HG03175 (cell line): Measurements from ENCODE around the gene URM1.

ENCODE experiments used
- ATAC-seq: cut with Tn5 transposase; IDR thresholded peaks from one replicate; pipeline ENCODE4 v1.9.1; 2021; ENCODE audit warnings: mild to moderate bottlenecking, moderate library complexity; ENCODE audit not compliant: unreplicated experiment

Gene URM1

DNA sequence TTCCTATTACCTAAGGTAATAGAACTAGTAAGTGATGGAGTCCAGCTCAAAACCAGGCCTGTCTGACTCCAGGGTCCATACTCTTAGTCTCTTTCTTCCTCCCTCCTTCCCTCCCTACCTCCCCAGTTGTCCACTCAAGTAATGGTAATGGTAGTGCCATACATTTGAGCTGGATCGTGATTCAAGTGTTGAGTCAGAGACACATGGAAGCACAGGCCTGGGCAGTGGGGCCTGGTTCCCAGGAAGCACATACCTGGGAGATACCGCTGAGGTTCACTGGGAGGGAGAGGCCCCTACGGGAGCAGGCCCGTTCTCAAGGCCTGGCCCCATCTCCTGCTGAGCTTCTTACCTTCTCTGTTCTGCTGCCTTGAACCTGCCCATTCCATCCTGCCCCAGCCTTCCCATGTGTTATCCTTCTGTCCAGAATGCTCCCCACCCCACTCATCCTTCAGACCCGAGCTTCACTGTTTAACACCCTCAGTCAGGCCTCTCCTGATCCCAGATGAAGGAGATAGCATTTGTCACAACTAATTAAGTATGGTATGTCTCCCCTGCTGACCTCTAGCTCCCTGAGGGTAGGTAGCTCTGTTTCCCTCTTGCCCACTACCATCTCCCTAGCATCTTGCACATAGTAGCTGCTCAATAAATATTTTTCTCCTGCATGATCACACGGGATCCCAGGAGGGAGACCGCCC is 13.8 kb downstream of the URM1 start:
- no peak for ATAC-seq

DNA sequence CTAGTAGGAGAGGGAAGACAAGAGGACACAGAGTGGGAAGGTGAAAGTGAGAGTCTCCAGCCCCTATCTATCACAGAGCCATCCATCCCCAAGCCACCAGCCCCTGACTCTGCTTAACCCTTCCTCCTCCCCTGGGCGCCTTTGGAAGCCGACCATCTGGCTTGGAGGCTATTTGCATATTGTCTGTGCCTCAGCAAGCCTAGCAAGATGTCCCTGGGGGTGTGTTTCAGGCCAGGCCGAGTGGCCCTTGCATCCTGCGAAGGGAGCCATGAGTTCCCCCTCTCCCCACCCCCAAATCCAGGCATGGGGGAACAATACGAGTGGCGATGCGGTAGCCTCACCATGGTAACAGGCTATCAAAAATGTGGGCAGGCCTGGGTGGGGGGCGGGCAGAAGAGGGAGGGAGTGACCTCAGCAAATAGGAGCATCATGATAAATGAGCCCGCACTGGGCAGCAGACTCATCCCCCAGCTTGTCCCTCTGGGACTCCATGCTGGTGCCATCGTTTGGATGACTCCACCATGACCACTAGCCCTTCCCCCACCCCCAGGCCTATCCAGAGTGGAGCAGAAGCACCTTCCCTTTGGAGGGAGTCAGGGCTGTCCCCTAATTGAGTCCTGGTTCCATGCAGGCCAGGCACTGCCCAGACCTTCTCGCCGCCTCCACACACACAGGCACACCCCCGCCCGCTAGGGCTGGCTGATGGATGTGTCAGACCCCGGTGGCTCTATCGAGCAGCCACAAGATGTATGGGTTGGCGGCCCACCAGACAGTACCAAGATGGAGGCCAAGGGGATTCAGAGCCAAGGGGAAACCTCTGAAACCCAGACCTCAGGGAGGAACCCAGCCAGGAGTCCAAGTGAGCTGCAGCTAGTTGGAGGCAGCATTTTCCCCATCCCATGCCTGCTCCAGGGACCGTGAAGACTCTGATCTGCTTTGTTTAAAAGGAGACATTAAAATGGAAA is 14.6 kb downstream of the URM1 start:
- no peak for ATAC-seq

DNA sequence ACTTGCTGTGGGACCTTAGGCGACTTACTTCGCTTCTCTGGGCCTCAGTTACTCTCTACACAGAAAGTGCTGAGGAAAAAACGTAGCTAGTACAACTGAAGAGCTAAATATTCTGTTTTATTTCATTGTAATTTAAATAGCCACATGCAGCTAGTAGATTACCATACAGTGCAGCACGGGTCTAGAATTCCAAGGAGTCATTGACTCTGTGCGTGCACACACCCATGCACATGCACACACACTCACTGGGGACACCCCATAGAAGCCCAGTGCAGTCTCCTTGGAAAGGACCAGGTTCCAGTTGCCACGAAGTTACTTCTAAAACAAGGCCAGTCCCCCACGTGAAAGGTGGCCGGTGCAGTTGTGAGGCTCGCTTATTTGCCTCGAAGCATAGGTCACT is 17.0 kb downstream of the URM1 start:
- no peak for ATAC-seq

DNA sequence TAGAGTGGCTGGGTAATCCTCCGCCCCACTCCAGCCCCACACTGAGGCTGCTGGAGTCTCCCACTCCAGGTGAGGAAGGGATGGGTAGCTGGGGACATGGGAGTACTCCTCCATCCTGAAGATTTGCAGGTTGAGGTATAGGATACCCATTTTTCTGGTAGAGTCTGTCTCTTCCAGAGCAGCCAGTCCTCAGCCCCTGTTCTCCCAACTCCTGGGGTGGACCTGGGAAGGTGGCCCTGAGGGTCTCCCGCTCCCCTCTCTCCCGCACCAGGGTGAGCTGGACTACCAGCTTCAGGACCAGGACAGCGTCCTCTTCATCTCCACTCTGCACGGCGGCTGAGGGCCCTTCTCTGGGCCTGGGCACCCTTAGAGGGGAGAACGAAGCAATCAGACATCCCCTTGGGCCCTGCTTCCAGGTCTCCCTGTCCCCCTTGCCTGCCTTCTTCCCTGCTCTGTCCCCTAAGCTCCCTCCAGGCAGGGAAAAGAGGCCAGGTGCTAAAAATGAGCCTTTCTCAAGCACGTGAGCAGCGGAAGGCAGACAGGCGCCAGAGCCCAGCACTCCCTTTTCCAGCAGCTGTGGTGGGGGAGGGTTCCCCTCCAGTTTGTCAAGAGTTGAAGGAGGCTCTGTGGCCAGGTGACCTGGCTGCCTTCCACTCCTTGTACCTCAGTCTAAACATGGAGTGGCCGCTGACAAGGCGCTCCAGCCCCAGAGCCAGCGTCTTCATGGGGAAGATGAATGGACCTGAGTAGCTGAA is 18.4 kb downstream of the URM1 start:
- no peak for ATAC-seq

DNA sequence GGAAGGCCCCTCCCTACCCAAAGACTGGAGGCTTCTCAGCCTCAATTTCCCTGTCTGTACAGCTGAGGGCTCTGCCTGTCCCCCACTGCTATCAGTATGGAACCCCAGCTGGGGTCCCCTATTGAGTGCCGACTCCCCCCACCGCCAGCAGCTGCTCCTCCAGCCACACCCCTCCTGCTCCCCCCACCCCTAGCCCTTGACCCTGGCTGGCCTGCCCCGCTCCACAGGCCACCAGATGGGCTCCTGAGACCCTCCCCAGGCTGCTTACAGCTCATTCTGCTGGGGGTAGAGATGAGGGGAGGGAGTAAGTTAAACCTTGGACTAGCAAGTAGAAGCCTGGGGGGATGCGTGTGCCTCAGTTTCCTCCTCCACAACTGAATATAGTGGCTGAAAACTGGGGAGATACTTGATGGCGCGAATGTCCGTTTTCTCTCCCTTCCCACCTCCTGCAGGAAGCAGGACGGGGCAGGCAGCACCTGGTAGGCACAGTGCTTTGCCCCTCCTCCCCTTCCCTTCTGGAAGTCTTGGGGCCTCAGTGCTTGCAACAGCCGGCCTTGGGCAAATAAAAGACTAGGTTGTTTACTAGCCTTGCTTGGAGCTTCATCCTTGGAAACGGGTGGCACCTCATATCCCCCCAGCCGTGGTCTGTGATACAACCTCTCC is 19.1 kb downstream of the URM1 start:
- no peak for ATAC-seq

DNA sequence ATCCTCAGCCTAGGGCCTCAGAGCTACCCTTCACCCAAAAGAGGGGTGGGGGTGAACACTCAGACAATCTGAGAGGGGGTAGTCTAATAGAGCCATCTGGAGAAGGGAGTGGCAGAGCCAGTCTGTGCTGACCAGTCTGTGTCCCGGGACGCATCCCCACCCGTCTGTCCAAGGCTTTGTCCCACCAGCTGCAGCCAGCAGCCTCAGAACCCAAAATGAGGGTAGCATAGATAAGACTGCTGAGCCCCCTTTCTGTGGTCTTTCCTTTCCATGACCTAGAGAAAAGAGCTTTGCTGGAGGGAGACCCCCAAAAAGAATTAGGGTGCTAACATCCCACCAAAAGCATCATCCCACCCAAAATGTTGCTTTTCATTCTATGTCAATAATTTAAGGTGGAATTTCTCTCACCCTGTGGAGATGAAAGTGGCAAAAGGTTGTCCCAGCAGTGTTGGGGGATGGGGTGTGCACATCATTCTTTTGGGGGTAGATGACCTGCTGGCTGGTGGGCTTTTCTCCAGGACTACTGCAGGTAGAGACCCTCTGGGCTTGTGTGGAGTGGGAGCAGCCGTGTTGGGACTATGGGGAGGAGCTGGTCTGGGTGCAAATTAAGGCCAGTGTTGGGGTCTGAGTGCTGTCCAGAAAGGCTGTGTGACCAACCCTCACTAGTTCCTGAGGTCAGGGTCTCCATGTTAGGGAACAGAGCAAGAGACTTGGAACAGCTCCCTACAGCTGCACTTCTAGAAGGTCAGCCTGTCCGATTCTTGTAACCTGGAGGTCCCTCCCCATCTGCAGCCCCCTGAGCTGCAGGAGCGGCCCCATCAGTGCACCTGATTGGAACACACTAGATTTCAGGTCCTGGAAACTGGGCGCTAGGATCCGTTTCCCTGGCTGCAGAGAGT is 19.9 kb downstream of the URM1 start:
- ATAC-seq: no peak

DNA sequence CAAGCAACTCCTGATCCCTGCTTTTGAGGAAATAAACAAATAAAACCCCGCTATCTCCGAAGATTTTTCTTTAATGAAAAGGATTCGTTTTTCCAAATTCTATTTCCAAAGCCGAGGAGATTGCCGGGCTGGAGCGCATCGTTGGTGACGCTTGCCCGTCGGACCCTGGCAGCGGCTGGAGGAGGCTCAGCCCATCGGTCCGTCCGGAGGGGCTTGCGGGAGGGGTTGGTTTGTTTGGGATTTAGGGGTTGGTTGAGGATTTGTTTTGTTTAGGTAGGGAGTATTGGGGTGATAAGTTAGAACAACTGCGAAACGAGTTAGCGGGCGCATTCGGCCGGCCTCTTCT is 20.8 kb downstream of the URM1 start:
- ATAC-seq: no peak

DNA sequence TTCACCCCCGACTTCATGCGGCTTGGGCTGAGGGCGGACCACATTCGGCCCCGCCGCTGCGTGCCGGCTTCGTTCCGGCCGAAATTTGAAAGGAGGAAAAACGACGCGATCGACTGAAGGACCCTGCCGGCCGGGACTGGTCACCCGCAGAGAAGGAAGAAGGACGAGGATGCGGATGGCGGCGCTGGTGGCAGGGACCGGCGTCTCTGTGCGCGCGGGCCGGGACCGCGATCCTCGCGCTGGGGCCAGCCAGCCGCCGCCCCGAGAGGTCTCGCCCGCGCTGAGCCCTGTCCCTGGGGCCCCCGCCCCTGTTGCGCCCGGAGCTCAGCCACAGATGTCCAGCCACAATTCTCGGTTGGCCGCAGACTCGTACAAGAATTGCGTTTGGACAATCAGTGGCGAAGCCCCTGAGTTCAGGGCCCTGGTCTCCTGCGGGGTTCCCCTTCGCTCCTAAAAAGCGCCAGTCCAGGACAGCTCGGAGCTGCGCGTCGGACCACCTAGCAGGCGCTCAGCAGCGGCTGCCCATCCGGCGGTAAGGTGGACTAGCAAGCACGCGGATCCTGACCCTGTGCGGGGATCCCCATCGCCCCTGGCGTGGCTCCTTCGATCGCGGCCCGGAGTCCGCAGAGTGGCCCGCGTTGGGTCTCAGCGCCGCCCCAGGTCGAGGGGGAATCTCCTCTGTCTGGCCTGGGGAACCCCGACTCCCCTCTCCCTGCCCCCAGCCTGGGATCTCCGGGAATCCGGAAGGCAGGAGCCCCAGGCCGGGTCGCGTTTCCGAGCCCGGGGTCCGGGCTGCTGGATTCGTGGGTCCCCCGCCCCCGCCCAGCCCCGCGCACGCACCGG is 21.3 kb downstream of the URM1 start:
- ATAC-seq: no peak

DNA sequence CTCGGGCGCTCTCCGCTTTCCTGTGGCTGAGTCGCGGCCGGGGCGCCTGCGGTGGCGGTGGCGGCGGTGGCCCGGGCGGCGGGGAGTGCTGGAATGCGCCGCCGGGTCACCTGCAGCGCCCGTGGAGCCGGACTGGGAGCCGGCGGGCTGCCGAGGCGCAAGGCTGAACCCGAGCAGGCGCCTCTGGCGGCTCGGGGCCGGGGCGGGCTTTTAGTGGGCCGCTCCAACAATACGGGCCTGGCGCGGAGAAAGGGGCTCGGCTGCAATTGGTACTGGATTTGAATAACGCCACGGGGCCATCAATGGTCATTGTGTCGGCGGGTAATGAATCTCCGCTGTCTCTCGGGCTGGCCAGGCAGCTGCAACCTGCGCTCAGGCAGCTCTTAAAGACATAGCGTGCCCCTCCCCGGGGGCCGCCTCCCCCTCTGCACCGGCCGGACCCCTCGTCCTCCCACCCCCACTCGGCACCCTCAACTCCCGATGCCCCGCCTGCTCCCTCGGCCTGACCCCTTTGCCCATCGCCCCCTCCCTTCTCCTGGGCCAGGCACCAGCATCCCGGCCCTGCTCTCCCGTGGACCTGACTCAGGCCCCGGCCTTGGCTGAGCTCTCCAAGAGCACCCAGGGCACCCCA is 22.1 kb downstream of the URM1 start:
- no peak for ATAC-seq

DNA sequence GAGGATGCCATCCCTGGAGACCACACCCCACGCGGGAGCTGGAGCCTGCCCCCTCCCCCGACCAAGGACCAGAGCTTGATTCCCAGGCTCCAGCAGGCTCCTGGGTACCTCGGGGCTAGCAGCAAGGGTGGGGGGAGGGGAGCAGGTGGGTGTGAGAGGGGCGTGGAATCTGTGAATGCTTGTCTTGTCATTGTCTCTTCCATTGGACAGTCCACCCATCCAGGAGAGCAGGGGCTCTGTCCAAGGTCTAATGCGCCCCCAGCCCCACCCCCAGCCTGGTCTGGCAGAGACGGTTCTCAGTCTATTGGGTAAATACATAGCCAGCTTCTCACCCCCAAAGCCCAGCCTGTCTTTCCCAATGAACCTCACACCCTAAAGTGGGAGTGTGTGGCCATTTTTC is 22.8 kb downstream of the URM1 start:
- ATAC-seq: no peak

DNA sequence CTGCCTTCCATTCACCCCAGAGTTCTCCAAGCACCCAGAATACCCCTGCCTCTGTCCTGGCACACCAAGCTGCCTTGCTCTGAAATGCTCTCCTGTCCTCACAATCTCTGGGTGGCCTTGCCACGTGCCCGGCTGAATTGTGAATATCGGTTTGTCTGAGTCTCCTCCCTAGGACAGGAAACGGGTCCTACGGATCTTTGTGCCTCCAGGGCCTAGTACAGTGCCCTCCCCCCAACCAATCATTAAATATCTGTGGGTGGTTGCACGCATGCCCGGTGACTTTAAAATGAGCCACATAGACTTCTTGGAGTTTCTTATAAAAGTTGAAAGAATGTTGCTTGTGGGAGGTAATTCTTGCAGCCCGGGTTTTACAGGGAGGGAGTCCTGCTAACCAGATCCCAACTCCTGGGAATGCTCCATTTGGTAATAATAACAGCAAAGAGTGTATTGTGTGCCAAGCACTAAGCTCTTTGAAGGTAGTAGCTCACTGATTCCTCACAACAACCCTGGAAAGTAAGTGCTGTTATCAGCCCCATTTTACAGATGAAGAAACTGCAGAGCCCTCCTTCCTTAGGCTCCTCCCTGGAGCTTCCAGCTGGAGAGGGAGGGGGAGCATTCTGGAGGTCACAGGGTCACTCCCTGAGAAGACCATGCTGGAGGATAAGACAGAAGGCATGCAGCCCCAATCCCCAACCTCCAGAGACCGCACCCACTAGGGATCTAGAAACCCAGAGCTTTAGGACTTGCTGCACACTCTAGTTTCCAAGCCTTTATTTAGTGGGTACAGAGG is 23.4 kb downstream of the URM1 start:
- no peak for ATAC-seq

DNA sequence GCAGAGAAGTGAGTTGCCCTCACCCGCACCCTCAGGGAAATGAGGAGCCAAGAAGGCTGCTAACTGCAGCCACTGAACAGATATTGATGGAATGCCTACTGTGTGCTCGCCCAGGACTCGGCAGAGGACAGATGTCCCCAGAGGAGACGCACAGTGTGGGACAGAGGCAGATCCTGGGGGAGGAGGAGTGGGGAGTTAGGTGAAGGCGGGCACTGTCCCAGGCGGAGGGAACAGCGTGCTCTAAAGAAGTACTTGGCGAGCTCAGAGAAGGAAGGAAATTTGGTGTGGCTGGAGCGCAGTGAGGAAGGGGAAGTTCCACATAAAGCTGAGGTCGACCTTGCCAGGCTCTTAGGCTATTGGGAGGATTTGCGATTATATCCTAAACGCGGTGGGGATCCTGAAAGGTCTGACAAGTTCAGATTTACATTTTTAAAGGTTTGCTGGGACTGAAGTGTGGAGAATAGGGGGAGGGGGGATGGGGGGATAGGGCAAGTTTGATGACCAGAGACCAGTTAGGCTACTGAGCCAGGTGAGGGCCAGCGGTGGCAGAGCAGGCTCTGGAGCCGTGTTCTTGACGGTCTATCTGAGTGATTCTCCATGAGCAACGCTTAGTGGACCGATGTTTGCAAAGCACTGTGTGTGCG is 25.9 kb downstream of the URM1 start:
- no peak for ATAC-seq

DNA sequence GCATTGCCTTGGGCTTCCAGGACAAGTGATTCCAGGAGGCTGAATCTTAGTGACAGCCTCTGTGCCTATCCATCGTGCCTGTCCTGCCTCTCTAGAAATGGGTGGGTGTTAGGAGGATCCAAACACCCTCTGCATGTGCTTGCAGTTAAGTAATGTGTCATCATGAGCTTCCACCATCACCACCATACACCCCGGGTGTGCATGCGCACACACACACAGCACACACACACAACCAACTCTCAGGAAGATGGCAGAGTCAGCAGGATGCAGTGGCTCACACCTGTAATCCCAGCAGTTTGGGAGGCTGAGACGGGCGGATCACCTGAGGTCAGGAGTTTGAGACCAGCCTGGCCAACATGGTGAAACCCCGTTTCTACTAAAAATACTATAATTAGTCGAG is 26.7 kb downstream of the URM1 start:
- ATAC-seq: no peak

DNA sequence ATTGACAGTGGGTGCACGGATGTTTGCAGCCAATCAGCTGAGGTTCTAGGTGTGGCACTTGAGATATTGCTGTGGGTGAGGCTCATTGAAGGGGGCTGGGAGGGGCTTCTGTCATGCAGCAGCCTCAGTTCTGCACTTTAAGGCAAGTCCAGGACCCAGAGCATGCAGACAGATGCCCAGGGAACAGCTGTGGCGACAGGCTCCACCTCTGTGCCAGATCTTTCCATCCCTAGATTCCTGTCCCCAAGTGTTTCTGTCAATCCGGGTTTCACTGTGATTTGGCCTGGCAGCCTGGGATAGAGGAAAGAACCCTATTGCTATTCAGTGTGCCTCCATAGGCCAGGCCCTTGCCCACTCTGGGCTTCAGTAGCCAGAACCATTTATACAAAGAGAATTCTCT is 28.7 kb downstream of the URM1 start:
- ATAC-seq: no peak

DNA sequence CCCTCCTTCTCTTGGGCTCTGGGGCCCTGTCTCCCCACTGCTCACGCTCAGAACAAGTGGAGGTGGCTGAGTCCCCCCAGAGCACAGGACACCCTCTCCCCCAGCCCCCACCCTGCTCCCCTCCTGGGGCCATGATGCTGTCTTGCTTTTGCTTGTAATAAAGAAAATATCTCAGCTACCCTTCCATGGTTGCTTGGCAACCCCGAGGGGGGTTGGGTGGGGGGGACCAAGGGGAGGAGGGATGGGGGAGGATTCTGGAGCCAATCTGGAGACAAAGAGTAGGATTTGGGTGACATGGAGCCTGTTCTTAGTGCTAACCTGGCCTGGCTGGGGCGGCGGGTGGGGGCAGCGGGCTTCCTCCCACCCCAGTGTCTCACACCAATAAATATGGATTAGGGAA is 33.4 kb downstream of the URM1 start:
- ATAC-seq: no peak

DNA sequence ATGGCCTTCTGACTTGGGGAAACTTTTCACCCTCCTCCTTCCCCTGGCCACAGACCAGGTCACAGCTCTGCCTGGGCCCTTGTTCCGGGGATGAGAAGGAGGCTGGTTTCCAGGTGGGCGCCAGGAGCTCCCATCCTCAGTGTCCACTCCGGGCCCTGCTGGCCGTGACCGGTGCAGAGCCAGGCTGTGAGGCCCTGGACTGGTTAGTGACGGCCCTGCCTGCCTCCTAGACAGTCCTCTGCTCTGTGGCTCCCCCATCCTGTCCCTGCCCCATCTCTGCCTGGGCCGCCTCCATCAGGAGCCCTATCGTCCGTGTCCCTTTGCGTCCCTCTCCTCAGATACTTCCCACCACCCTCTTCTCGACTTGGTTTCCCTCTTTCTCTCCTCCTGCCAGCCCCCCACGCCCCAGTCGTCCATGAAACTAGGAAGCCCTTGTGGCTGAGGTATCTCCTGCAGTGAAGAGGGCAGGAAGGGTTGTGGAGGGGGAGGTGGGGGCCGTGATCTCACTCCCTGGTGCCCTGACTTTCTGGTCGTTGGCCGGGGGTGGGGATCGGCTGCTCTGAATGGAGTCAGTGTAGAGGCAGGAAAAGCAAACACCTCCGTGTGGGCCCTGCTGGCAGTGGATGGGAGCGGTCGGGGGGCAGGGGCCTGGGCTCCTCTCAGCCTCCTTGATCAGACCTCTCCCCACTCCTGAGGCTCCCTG is 34.1 kb downstream of the URM1 start:
- no peak for ATAC-seq

DNA sequence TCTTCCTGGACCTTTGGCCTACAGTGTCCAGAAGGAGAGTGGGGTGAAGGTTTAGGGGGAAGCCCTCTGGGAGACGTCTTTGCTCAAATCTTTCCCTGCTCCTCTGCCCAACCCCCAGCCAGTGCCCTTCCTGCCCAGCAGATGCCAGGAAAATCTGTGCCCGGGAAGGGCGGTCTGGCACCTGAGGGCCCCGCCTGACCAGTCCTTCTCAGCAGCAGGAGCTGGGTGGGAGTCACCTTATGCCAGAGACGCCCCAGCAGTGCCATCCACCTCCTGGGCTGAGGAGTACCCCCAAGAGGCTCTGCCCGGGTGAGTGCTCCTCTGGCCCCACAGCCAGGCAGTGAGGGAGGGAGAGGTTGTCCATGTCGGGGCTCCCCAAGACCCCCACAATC is 34.6 kb downstream of the URM1 start:
- no peak for ATAC-seq
